C4-2B (cell line): ENCODE measurements around the gene PUS3.

Source experiments
- ZFX ChIP-seq: fragments of 450-650 bp; IDR thresholded peaks from 2 replicates; pipeline ENCODE4 v1.6.1; 2017
- TF ChIP-seq, protein P1 (sequence below): fragments of 450-650 bp; conservative IDR thresholded peaks from 2 replicates; pipeline ENCODE4 v1.5.1; 2017; ENCODE audit warnings: mild to moderate bottlenecking

DNA sequence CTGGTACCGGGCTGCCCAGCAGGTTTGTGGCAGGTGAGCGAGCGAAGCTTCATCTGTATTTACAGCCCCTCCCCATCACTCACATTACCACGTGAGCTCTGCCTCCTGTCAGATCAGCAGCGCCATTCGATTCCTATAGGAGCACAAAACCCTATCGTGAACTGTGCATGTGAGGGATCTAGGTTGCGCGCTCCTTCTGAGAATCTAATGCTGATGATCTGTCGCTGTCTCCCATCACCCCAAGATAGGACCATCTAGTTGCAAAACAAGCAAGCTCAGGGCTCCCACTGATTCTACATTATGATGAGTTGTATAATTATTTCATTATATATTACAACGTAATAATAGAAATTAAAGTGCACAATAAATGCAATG lies 27.1 kb upstream of the PUS3 start:
- TF ChIP-seq, protein P1, sequence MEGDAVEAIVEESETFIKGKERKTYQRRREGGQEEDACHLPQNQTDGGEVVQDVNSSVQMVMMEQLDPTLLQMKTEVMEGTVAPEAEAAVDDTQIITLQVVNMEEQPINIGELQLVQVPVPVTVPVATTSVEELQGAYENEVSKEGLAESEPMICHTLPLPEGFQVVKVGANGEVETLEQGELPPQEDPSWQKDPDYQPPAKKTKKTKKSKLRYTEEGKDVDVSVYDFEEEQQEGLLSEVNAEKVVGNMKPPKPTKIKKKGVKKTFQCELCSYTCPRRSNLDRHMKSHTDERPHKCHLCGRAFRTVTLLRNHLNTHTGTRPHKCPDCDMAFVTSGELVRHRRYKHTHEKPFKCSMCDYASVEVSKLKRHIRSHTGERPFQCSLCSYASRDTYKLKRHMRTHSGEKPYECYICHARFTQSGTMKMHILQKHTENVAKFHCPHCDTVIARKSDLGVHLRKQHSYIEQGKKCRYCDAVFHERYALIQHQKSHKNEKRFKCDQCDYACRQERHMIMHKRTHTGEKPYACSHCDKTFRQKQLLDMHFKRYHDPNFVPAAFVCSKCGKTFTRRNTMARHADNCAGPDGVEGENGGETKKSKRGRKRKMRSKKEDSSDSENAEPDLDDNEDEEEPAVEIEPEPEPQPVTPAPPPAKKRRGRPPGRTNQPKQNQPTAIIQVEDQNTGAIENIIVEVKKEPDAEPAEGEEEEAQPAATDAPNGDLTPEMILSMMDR, result no peak
- no peak for TF ChIP-seq ZFX
